Measurements from ENCODE around the gene SLC12A7.

SLC12A7 gene

GRCh38 chr5:1051366-1051720, 60.5 kb downstream of the SLC12A7 start:
- no peak for DNase-seq
- in situ Hi-C loops (cut with HindIII; ENCODE audit: low pct_ligation_motif_present, low sequenced_read_pairs), result no loop called here
- Histone ChIP-seq H3K4me3 (ENCODE audit: low read depth, low read length) (no peak overlapping the region), H3K27ac (no peak overlapping the region), H3K27me3 (replicated peaks) (no peaks in the 10 kb centered on the region), H3K36me3 (replicated peaks) (no peaks in the 10 kb centered on the region)
- no peak for TF ChIP-seq CTCF (IDR thresholded peaks at IDR 0.05; ENCODE audit: low read depth, low read length, missing control alignments)

GRCh38 chr5:1050423-1051365, 61.2 kb downstream of the SLC12A7 start:
- Histone ChIP-seq H3K4me3 (ENCODE audit: low read depth, low read length) (no peak overlapping the region), H3K36me3 (replicated peaks) (no peaks in the 10 kb centered on the region), H3K27me3 (replicated peaks) (no peaks in the 10 kb centered on the region), H3K27ac (no peak overlapping the region)
- in situ Hi-C loops (cut with HindIII; ENCODE audit: low pct_ligation_motif_present, low sequenced_read_pairs), result no loop called here
- DNase-seq, result no peak
- TF ChIP-seq CTCF (IDR thresholded peaks at IDR 0.05; ENCODE audit: low read depth, low read length, missing control alignments), result no peak

DNA sequence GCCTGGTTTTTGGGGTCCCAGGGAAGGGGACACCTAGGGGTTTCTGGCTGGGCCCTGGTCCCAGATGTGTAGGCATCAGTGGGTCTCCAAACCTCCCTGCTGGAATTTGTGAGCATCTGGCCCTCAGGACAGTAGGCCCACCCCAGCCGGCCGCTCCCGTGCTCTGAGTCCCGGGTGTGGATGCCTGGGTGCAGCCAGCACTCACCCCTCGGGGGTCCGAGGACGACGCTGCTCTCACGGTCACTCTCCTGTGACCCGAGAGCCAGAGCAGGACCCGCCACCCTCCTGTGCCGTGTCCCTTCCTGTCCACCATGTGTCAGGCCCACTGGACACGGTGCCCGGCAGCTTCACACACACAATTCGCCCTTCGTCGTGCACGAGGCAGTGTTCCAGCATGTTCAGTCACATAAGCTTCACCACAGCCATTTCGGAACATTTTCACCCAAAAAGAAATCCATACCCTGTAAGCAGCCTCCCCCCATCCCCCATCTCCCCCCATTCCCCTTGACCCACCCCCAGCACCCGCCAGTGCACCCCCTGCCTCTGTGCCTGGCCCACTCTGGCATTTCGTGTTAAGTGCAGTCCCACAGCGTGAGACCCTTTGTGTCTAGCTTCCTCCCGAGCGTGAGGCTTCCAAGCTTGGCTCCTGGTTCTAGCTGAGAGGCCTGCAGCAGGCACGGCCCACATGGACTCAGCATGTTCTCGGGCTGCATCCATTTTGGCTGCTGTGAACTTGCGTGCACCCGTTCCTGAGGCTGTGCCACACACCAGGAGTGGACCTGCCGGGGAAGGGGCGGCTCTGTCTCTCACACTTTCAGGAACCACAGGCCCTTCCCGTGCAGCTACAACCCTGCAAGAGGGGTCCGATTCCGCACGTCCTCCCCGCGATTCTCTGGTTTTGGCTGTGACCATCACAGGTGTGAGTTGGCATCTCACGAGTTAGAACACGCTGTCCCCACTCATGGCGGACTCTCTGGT, 62.7 kb downstream of the SLC12A7 start:
- Histone ChIP-seq H3K36me3 (replicated peaks) (no peaks in the 10 kb centered on the region), H3K27me3 (replicated peaks) (no peaks in the 10 kb centered on the region), H3K4me3 (ENCODE audit: low read depth, low read length) (no peak overlapping the region), H3K27ac (no peak overlapping the region)
- in situ Hi-C loops (cut with HindIII; ENCODE audit: low pct_ligation_motif_present, low sequenced_read_pairs), result no loop called here
- TF ChIP-seq CTCF (IDR thresholded peaks at IDR 0.05; ENCODE audit: low read depth, low read length, missing control alignments), result no peak
- DNase-seq, result no peak

DNA sequence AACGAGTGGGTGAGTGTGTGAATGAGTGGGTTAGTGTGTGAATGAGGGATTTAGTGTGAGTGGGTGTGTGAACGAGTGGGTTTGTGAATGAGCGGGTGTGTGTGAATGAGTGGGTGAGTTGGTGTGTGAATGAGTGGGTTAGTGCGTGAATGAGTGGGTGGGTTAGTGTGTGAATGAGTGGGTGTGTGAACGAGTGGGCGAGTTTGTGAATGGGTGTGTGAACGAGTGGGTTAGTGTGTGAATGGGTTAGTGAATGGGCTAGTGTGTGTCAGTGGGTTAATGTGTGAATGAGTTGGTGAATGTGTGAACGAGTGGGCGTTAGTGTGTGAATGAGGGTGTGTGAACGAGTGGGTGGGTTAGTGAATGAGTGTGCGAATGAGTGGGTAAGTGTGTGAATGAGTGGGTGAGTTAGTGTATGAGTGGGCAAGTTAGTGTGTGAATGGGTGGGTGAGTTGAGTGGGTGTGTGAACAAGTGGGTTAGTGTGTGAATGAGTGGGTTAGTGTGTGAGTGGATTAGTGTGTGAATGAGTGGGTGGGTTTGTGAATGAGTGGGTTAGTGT, 63.6 kb downstream of the SLC12A7 start:
- no peak for DNase-seq
- no peak overlapping the region for H3K27ac ChIP-seq
- in situ Hi-C loops (cut with HindIII; ENCODE audit: low pct_ligation_motif_present, low sequenced_read_pairs), result no loop called here
- no peak for TF ChIP-seq CTCF (IDR thresholded peaks at IDR 0.05; ENCODE audit: low read depth, low read length, missing control alignments)
- H3K27me3 ChIP-seq (replicated peaks), result no peaks in the 10 kb centered on the region
- H3K4me3 ChIP-seq (ENCODE audit: low read depth, low read length), result no peak overlapping the region
- H3K36me3 ChIP-seq (replicated peaks), result no peaks in the 10 kb centered on the region

DNA sequence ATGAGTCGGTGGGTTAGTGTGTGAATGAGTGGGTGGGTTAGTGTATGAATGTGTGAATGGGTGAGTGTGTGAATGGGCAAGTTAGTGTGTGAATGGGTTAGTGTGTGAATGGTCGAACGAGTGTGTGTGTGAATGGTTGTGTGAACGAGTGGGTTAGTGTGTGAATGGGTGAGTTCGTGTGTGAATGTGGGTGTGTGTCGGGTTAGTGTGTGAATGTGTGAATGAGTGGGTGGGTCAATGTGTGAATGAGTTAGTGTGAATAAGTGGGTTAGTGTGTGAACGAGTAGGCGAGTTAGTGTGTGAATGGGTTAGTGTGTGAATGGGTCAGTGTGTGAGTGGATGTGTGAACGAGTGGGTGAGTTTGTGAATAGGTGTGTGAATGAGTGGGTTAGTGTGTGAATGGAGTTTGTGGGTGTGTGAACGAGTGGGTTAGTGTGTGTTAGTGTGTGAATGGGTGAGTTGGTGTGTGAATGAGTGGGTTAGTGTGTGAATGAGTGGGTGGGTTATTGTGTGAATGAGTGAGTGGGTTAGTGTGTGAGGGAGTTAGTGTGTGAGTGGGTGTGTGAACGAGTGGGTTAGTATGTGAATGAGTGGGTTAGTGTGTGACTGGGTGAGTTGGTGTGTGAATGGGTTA, 64.4 kb downstream of the SLC12A7 start:
- Histone ChIP-seq H3K36me3 (replicated peaks) (no peaks in the 10 kb centered on the region), H3K27ac (no peak overlapping the region), H3K4me3 (ENCODE audit: low read depth, low read length) (no peak overlapping the region), H3K27me3 (replicated peaks) (no peaks in the 10 kb centered on the region)
- TF ChIP-seq CTCF (IDR thresholded peaks at IDR 0.05; ENCODE audit: low read depth, low read length, missing control alignments), result no peak
- in situ Hi-C loops (cut with HindIII; ENCODE audit: low pct_ligation_motif_present, low sequenced_read_pairs), result no loop called here
- no peak for DNase-seq

Measured in brain microvascular endothelial cell (primary cell).